SH-SY5Y (cell line): Measurements from ENCODE around the gene FIBIN.

Experiments used
- GATA2 ChIP-seq: IDR thresholded peaks from 2 replicates; pipeline ENCODE4 v1.6.1; 2011; ENCODE audit warnings: mild to moderate bottlenecking, low read depth, low read length
- GATA3 ChIP-seq: IDR thresholded peaks from 2 replicates; pipeline ENCODE4 v1.6.1; 2011; ENCODE audit warnings: low read depth, mild to moderate bottlenecking, low read length, moderate library complexity

GRCh38 chr11:27002838-27003237 is 8.9 kb downstream of the FIBIN start:
- TF ChIP-seq GATA3 (no peak), GATA2 (no peak)
